Astrocyte of the cerebellum (primary cell): ENCODE measurements around the gene MUC20.
"Not testable (repeated sequence)": the region's sequence is repeated elsewhere in the genome, so short reads cannot be mapped to it uniquely, and the experiment has no call there.

Source experiments
- DNase-seq: peaks from one replicate; pipeline ENCODE4 v3.0.0-alpha.2; 2011; ENCODE audit warnings: low read depth
- H3K4me3 ChIP-seq: 2 replicates; pipeline ENCODE4 v1.5.1; 2011; ENCODE audit warnings: mild to moderate bottlenecking, low read depth, low read length, moderate library complexity
- CTCF ChIP-seq: IDR thresholded peaks from 2 replicates; pipeline ENCODE4 v1.5.1; 2012; ENCODE audit warnings: low read length, low read depth, moderate library complexity, mild to moderate bottlenecking; ENCODE audit errors: missing control alignments
- in situ Hi-C: cut with HindIII; loops from 2 replicates; pipeline ENCODE4 v1.10.0; 2017; ENCODE audit warnings: low sequenced_read_pairs

MUC20 gene

GRCh38 chr3:195709676-195710085 lies 11.1 kb upstream of the MUC20 start:
- no peak for DNase-seq
- in situ Hi-C loops: no loop called here
- no peak overlapping the region for H3K4me3 ChIP-seq
- no peak for TF ChIP-seq CTCF

GRCh38 chr3:195710126-195710905 lies 10.5 kb upstream of the MUC20 start:
- in situ Hi-C loops, H3K4me3 ChIP-seq, DNase-seq: not testable (repeated sequence)

- in situ Hi-C loops, H3K4me3 ChIP-seq, DNase-seq: not testable (repeated sequence)
Observed at GRCh38 chr3:195711091-195711812, 9.5 kb upstream of the MUC20 start.

DNA sequence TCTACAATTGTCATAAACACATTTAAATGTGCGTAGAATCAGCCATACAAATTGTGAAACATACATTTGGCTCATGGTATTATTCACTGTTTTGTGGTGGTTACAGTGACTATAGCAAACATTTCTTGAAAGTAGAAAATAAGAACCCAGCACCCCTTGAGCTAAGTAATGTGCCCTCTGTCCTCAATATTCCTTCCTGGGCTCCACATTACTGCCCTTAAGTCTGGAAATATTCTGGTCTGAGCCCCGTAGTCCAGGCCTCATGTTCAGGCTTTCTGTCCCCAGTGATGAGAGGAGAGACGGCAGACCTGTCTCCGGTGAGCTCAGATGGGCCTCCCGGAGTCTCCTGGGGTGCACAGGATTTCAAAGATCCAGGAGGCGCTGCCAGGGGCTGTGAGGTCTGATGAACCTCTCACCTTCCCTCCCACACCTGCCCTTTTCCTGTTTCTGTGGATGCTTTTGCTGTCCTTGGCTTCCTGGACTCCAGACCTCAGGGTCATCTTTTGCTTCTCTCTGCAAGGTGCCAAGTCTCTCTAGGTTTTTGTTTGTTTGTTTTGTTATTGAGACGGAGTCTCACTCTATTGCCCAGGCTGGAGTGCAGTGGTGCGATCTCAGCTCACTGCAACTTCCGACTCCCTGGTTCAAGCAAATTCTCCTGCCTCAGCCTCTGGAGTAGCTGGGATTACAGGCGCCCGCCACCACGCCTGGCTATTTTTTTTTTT lies 8.8 kb upstream of the MUC20 start:
- no peak for DNase-seq
- in situ Hi-C loops: no loop called here
- no peak overlapping the region for H3K4me3 ChIP-seq
- TF ChIP-seq CTCF: no peak

GRCh38 chr3:195712535-195712910 lies 8.3 kb upstream of the MUC20 start:
- in situ Hi-C loops, DNase-seq, H3K4me3 ChIP-seq: not testable (repeated sequence)

DNA sequence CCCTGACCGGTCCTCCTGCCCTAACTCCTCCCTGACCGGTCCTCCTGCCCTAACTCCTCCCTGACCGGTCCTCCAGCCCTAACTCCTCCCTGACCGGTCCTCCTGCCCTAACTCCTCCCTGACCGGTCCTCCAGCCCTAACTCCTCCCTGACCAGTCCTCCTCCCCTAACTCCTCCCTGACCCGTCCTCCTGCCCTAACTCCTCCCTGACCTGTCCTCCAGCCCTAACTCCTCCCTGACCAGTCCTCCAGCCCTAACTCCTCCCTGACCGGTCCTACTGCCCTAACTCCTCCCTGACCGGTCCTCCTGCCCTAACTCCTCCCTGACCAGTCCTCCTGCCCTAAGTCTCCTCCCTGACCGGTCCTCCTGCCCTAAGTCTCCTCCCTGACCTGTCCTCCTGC lies 7.6 kb upstream of the MUC20 start:
- DNase-seq, H3K4me3 ChIP-seq, in situ Hi-C loops: not testable (repeated sequence)

DNA sequence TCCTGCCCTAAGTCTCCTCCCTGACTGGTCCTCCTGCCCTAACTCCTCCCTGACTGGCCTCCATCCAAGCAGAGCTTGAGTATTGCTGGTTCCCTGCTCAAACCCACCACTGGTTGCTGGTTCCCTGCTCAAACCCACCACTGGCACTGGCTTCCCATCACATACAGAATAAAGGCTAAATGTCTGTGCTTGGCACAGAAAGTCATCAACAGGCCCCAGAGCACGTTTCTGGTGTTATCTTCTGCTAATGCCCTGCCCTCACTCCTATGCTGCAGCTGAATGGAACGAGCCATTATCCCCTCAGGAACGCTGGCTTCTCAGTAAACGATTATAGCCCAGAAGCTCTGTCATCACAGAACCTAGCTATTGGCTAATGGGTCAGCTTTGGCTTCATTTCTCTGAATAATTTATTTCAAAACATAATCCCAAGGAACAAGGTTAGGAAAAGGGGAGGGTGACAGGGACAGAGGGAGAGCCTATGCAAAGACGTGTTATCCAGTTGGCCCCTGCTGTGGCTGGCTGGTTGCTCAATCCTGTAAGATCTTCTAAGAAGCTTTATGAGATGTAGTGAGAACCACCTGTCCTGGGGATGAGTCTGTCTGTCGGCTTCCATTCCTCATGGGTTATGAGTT lies 6.3 kb upstream of the MUC20 start:
- no peak for DNase-seq
- no peak for TF ChIP-seq CTCF
- in situ Hi-C loops: no loop called here

GRCh38 chr3:195715134-195715533 lies 5.6 kb upstream of the MUC20 start:
- in situ Hi-C loops: no loop called here
- no peak overlapping the region for H3K4me3 ChIP-seq
- no peak for DNase-seq
- TF ChIP-seq CTCF: no peak

More for the DNA sequence above, 6.3 kb upstream of the MUC20 start:
- no peak overlapping the region for H3K4me3 ChIP-seq
